Neural cell (in vitro differentiated cells): ENCODE data around the gene P3H3. TPM values are rescaled to one million over a fixed set of nuclear protein-coding genes. Genes with fewer than 3 reads are reported as not detected.

Source experiments
- H2AFZ ChIP-seq: fragments of 200-600, 300-800 bp; sonication (generic), shearing (Covaris generic); 2 replicates; pipeline ENCODE4 v1.6.0; 2014; ENCODE audit warnings: low read depth, mild to moderate bottlenecking, antibody characterized with exemption, low read length, moderate library complexity
- H3F3A ChIP-seq: fragments of 200-600 bp; shearing (Covaris generic); 2 replicates; pipeline ENCODE4 v1.6.1; 2016; ENCODE audit warnings: mild to moderate bottlenecking, moderate library complexity, mixed read lengths, antibody characterized with exemption, low read length; ENCODE audit not compliant: insufficient read depth, poor library complexity, severe bottlenecking
- H3K27ac ChIP-seq: fragments of 200-600, 300-800 bp; sonication (generic), shearing (Covaris generic); 2 replicates; pipeline ENCODE4 v1.5.1; 2014; ENCODE audit warnings: mild to moderate bottlenecking, low read length, moderate library complexity
- H3K27me3 ChIP-seq: fragments of 300-800, 200-600 bp; sonication (generic), shearing (Covaris generic); 2 replicates; pipeline ENCODE4 v1.6.0; 2014; ENCODE audit warnings: mild to moderate bottlenecking, low read depth, low read length, moderate library complexity; ENCODE audit not compliant: insufficient read depth
- H3K36me3 ChIP-seq: fragments of 300-800, 200-600 bp; sonication (generic), shearing (Covaris generic); 2 replicates; pipeline ENCODE4 v1.5.1; 2014; ENCODE audit warnings: mild to moderate bottlenecking, antibody characterized with exemption, low read length, moderate library complexity; ENCODE audit not compliant: insufficient read depth
- H3K4me2 ChIP-seq: fragments of 300-800, 200-600 bp; sonication (generic), shearing (Covaris generic); 2 replicates; pipeline ENCODE4 v1.6.0; 2014; ENCODE audit warnings: mild to moderate bottlenecking, low read length
- H3K4me3 ChIP-seq: fragments of 300-800, 200-600 bp; sonication (generic), shearing (Covaris generic); 2 replicates; pipeline ENCODE4 v1.5.1; 2014; ENCODE audit warnings: mild to moderate bottlenecking, low read length, moderate library complexity
- H3K79me2 ChIP-seq: fragments of 200-600 bp; shearing (Covaris generic); replicated peaks from 2 replicates; pipeline ENCODE4 v1.6.0; 2014; ENCODE audit warnings: mild to moderate bottlenecking, low read length, moderate library complexity; ENCODE audit not compliant: insufficient read depth
- H3K9ac ChIP-seq: fragments of 300-800, 200-600 bp; sonication (generic), shearing (Covaris generic); 2 replicates; pipeline ENCODE4 v1.6.1; 2016; ENCODE audit warnings: mild to moderate bottlenecking, low read length, mixed read lengths
- H3K9me2 ChIP-seq: fragments of 200-600 bp; shearing (Covaris generic); 2 replicates; pipeline ENCODE4 v1.6.1; 2016; ENCODE audit warnings: mild to moderate bottlenecking, low read length, mixed read lengths; ENCODE audit not compliant: insufficient read depth
- H3K9me3 ChIP-seq: fragments of 200-600, 300-800 bp; sonication (generic), shearing (Covaris generic); 2 replicates; pipeline ENCODE4 v1.6.1; 2016; ENCODE audit warnings: mild to moderate bottlenecking, mixed run types, low read length, moderate library complexity, mixed read lengths
- H4K20me1 ChIP-seq: fragments of 200-600 bp; shearing (Covaris generic); 2 replicates; pipeline ENCODE4 v1.6.1; 2016; ENCODE audit warnings: mild to moderate bottlenecking, mixed run types; ENCODE audit not compliant: insufficient read depth
- CTCF ChIP-seq: fragments of 450-650 bp; IDR thresholded peaks from 2 replicates; pipeline ENCODE4 v1.5.1; 2014; ENCODE audit warnings: antibody characterized with exemption, mild to moderate bottlenecking, moderate library complexity; ENCODE audit not compliant: poor library complexity, severe bottlenecking
- EP300 ChIP-seq: fragments of 450-650 bp; conservative IDR thresholded peaks from 2 replicates; pipeline ENCODE4 v1.6.1; 2014; ENCODE audit warnings: antibody characterized with exemption, mild to moderate bottlenecking, moderate library complexity; ENCODE audit not compliant: poor library complexity, severe bottlenecking
- EZH2 ChIP-seq: fragments of 200-600, 300-800 bp; shearing (Covaris generic), sonication (generic); IDR thresholded peaks from 2 replicates; pipeline ENCODE4 v1.6.1; 2014; ENCODE audit warnings: antibody characterized with exemption, low read length, borderline replicate concordance, mild to moderate bottlenecking; ENCODE audit not compliant: insufficient read depth, poor library complexity, severe bottlenecking
- MXI1 ChIP-seq: fragments of 450-650 bp; conservative IDR thresholded peaks from 2 replicates; pipeline ENCODE4 v1.6.1; 2014; ENCODE audit warnings: antibody characterized with exemption, mild to moderate bottlenecking; ENCODE audit not compliant: poor library complexity, severe bottlenecking
- POLR2AphosphoS5 ChIP-seq: IDR thresholded peaks from 2 replicates; pipeline ENCODE4 v1.6.1; 2012
- RAD21 ChIP-seq: fragments of 450-650 bp; conservative IDR thresholded peaks from 2 replicates; pipeline ENCODE4 v1.6.1; 2014; ENCODE audit warnings: antibody characterized with exemption, mild to moderate bottlenecking, moderate library complexity
- REST ChIP-seq: IDR thresholded peaks from 2 replicates; pipeline ENCODE4 v1.6.1; 2012; ENCODE audit warnings: borderline replicate concordance
- SMC3 ChIP-seq: fragments of 450-650 bp; conservative IDR thresholded peaks from 2 replicates; pipeline ENCODE4 v1.6.1; 2014; ENCODE audit warnings: antibody characterized with exemption, mild to moderate bottlenecking, moderate library complexity; ENCODE audit not compliant: poor library complexity
- TAF1 ChIP-seq: IDR thresholded peaks from 2 replicates; pipeline ENCODE4 v1.6.1; 2012; ENCODE audit warnings: low read depth
- polyA plus RNA-seq: library from polyadenylated mRNA; depleted of rRNA; stranded (reverse); fragments of >200 nt; gene quantifications from 2 replicates; pipeline ENCODE4 v1.2.3, GENCODE V29; 2014

Gene P3H3
- polyA plus RNA-seq, 1 donor from 2014 or later = 58.9 TPM

GRCh38 chr12:6823182-6824084 lies 4.8 kb upstream of the P3H3 start:
- Histone ChIP-seq H2AFZ (no peak overlapping the region), H3K9me3 (no peaks in the 10 kb centered on the region), H3K9me2 (no peaks in the 10 kb centered on the region), H3K4me2 (no peak overlapping the region), H3K4me3 (peak overlapping the region; percentile 70), H3K27ac (no peak overlapping the region), H3K79me2 (peaks cover 25% of the 10 kb centered on the region), H3K9ac (peak overlapping the region; percentile 88), H4K20me1 (no peaks in the 10 kb centered on the region), H3K27me3 (no peaks in the 10 kb centered on the region), H3F3A (peaks cover 10% of the 10 kb centered on the region), H3K36me3 (no peaks in the 10 kb centered on the region)
- TF ChIP-seq RAD21 = no peak
- TF ChIP-seq TAF1 = no peak
- TF ChIP-seq SMC3 = no peak
- no peak for TF ChIP-seq REST
- no peak for TF ChIP-seq EZH2
- TF ChIP-seq POLR2AphosphoS5 = no peak
- no peak for TF ChIP-seq MXI1
- TF ChIP-seq EP300 = no peak
- TF ChIP-seq CTCF = no peak

DNA sequence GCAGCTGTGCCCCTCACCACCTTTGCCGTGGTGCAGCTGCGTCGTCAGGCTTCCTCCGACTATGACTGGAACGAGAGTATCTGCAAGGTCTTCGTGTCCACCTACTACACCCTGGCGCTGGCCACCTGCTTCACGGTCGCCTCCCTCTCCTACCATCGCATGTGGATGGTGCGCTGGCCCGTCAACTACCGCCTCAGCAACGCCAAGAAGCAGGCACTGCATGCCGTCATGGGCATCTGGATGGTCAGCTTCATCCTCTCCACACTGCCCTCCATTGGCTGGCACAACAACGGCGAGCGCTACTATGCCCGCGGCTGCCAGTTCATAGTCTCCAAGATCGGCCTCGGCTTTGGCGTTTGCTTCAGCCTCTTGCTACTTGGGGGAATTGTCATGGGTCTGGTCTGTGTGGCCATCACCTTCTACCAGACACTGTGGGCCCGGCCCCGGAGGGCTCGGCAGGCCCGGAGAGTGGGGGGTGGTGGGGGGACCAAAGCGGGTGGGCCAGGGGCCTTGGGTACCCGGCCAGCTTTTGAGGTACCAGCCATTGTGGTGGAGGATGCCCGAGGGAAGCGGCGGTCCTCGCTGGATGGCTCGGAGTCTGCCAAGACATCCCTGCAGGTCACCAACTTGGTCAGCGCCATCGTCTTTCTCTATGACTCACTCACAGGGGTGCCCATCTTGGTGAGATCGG lies 4.0 kb upstream of the P3H3 start:
- H3K4me2 ChIP-seq = no peak overlapping the region
- no peaks in the 10 kb centered on the region for H3K9me2 ChIP-seq
- H4K20me1 ChIP-seq = no peaks in the 10 kb centered on the region
- TF ChIP-seq RAD21 (no peak), CTCF (no peak), REST (no peak), EP300 (no peak), EZH2 (no peak), TAF1 (no peak)
- no peaks in the 10 kb centered on the region for H3K27me3 ChIP-seq
- no peaks in the 10 kb centered on the region for H3K9me3 ChIP-seq
- H3F3A ChIP-seq = peaks cover 10% of the 10 kb centered on the region
- H3K9ac ChIP-seq = peak overlapping the region; percentile 52
- H3K79me2 ChIP-seq = peaks cover 25% of the 10 kb centered on the region
- H3K27ac ChIP-seq = peak overlapping the region; percentile 44
- no peak overlapping the region for H2AFZ ChIP-seq
- H3K4me3 ChIP-seq = peak overlapping the region; percentile 70
- no peaks in the 10 kb centered on the region for H3K36me3 ChIP-seq
